C4-2B (cell line): ENCODE results near the gene PTPRT.

Experiments
- ZFX ChIP-seq: fragments of 450-650 bp; IDR thresholded peaks from 2 replicates; pipeline ENCODE4 v1.6.1; 2017
- TF ChIP-seq, protein P1 (sequence below): fragments of 450-650 bp; conservative IDR thresholded peaks from 2 replicates; pipeline ENCODE4 v1.5.1; 2017; ENCODE audit warnings: mild to moderate bottlenecking

DNA sequence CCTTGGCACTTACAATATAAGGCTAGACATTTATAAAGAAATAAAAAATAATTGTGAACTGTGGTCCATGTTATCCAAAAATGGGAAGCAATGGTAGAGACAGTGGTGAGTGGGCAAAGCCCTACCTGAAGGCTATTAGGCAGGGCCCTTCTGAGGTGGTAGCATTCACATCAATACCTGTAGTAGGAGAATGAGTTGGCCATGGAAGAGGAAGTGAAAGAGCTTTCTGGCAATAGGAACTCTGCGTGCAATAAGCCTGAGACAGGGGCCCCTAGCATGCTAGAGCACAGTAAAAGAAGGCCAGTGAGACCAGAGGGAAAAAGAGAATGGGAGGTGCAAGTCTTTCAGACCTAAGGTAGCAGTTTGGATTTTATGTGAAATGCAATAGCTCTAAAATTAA, 754.5 kb downstream of the PTPRT start:
- TF ChIP-seq, protein P1, sequence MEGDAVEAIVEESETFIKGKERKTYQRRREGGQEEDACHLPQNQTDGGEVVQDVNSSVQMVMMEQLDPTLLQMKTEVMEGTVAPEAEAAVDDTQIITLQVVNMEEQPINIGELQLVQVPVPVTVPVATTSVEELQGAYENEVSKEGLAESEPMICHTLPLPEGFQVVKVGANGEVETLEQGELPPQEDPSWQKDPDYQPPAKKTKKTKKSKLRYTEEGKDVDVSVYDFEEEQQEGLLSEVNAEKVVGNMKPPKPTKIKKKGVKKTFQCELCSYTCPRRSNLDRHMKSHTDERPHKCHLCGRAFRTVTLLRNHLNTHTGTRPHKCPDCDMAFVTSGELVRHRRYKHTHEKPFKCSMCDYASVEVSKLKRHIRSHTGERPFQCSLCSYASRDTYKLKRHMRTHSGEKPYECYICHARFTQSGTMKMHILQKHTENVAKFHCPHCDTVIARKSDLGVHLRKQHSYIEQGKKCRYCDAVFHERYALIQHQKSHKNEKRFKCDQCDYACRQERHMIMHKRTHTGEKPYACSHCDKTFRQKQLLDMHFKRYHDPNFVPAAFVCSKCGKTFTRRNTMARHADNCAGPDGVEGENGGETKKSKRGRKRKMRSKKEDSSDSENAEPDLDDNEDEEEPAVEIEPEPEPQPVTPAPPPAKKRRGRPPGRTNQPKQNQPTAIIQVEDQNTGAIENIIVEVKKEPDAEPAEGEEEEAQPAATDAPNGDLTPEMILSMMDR = no peak
- TF ChIP-seq ZFX = no peak
